NCI-H1930 (cell line): ENCODE data around the gene PRPSAP1.
"Not testable (repeated sequence)": the region's sequence is repeated elsewhere in the genome, so short reads cannot be mapped to it uniquely, and the experiment has no call there.

Source experiments
- DNase-seq, 2 experiments: peaks; one replicate each; lab custom pipeline; 2025; lab: John Stamatoyannopoulos, UW

The PRPSAP1 gene

GRCh38 chr17:76359776-76360175 lies 6.1 kb upstream of the PRPSAP1 start:
- not testable (repeated sequence) for DNase-seq

GRCh38 chr17:76359375-76359774 lies 5.7 kb upstream of the PRPSAP1 start:
- no peak for DNase-seq

- DNase-seq = no peak
These were observed 4.0 kb upstream of the PRPSAP1 start for GRCh38 chr17:76357597-76358158.

- DNase-seq = no peak
These were observed 3.2 kb upstream of the PRPSAP1 start for GRCh38 chr17:76356803-76357456.

- DNase-seq = no peak
These were observed 1.1 kb upstream of the PRPSAP1 start for GRCh38 chr17:76354747-76355310.

- DNase-seq = no peak
These were observed 607 bp upstream of the PRPSAP1 start for GRCh38 chr17:76354317-76354729.

- DNase-seq = no peak
These were observed 615 bp downstream of the PRPSAP1 start for GRCh38 chr17:76353004-76353598.

GRCh38 chr17:76351526-76352071 lies 2.1 kb downstream of the PRPSAP1 start:
- DNase-seq = no peak

GRCh38 chr17:76350463-76350862 lies 3.3 kb downstream of the PRPSAP1 start:
- DNase-seq = no peak

- DNase-seq = not testable (repeated sequence)
These were observed 6.8 kb downstream of the PRPSAP1 start for GRCh38 chr17:76346936-76347335.

- peak in 1 of 2 experiments; percentile 12 for DNase-seq
These were observed 8.2 kb downstream of the PRPSAP1 start for GRCh38 chr17:76345377-76345974.

GRCh38 chr17:76343106-76343505 lies 10.6 kb downstream of the PRPSAP1 start:
- DNase-seq = no peak

- no peak for DNase-seq
These were observed 12.4 kb downstream of the PRPSAP1 start for GRCh38 chr17:76341301-76341700.

- no peak for DNase-seq
These were observed 16.3 kb downstream of the PRPSAP1 start for GRCh38 chr17:76337413-76337777.

- no peak for DNase-seq
These were observed 16.8 kb downstream of the PRPSAP1 start for GRCh38 chr17:76336756-76337412.

- no peak for DNase-seq
These were observed 17.9 kb downstream of the PRPSAP1 start for GRCh38 chr17:76335716-76336381.

- no peak for DNase-seq
These were observed 19.8 kb downstream of the PRPSAP1 start for GRCh38 chr17:76333673-76334505.

- no peak for DNase-seq
These were observed 22.6 kb downstream of the PRPSAP1 start for GRCh38 chr17:76331083-76331482.

- no peak for DNase-seq
These were observed 24.1 kb downstream of the PRPSAP1 start for GRCh38 chr17:76329664-76330063.

- no peak for DNase-seq
These were observed 26.0 kb downstream of the PRPSAP1 start for GRCh38 chr17:76327696-76328095.

GRCh38 chr17:76326306-76326705 lies 27.4 kb downstream of the PRPSAP1 start:
- no peak for DNase-seq
